Measurements from ENCODE around the gene TCF3. TPM values are rescaled to one million over a fixed set of nuclear protein-coding genes. Genes with fewer than 3 reads are reported as not detected.

Gene TCF3
- total RNA-seq, 1 experiment from 2014 or later: 208 TPM

- no peak for TF ChIP-seq POLR2AphosphoS5 (IDR thresholded peaks at IDR 0.05; ENCODE audit: low read depth, low read length)
- no peak for TF ChIP-seq RAD21 (IDR thresholded peaks at IDR 0.05; ENCODE audit: low read depth)
- TF ChIP-seq CTCF (IDR thresholded peaks at IDR 0.05 in 2 of 3, conservative IDR thresholded peaks at IDR 0.05 in 1 of 3; ENCODE audit: borderline replicate concordance in 1 of 3, insufficient read depth in 1 of 3, low read depth in 2 of 3, low read length in 2 of 3): no peak
- TF ChIP-seq SRF (IDR thresholded peaks at IDR 0.05; ENCODE audit: low read depth): no peak
- TF ChIP-seq SIN3A (IDR thresholded peaks at IDR 0.05; ENCODE audit: low read depth): no peak
- TF ChIP-seq ZFX (IDR thresholded peaks at IDR 0.05): no peak; the same call in 1 of the 2 replicates
- no peak for TF ChIP-seq CEBPB (IDR thresholded peaks at IDR 0.05; ENCODE audit: low read depth)
- no peak for TF ChIP-seq POLR2A (IDR thresholded peaks at IDR 0.05; ENCODE audit: borderline replicate concordance, extremely low read depth, insufficient read depth, insufficient read length)
- TF ChIP-seq, protein P1, sequence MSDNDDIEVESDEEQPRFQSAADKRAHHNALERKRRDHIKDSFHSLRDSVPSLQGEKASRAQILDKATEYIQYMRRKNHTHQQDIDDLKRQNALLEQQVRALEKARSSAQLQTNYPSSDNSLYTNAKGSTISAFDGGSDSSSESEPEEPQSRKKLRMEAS (IDR thresholded peaks at IDR 0.05): no peak
- no peak for TF ChIP-seq EZH2phosphoT487 (IDR thresholded peaks at IDR 0.05; ENCODE audit: borderline replicate concordance)
- TF ChIP-seq ATF3 (IDR thresholded peaks at IDR 0.05): no peak
Measured at GRCh38 chr19:1672769-1673644, 20.6 kb upstream of the TCF3 start (continued).

Measured in HCT116 (cell line).